H1 (cell line): ENCODE data around the gene SLC30A5.
"Not testable (repeated sequence)": the region's sequence is repeated elsewhere in the genome, so short reads cannot be mapped to it uniquely, and the experiment has no call there.

Source experiments
- CEBPB ChIP-seq: IDR thresholded peaks from 2 replicates; pipeline ENCODE4 v1.6.1; 2012; ENCODE audit warnings: low read depth, low read length
- NANOG ChIP-seq: IDR thresholded peaks from 2 replicates; pipeline ENCODE4 v1.6.1; 2011; ENCODE audit warnings: low read length, low read depth, mild to moderate bottlenecking, inconsistent platforms; ENCODE audit not compliant: insufficient read depth, poor library complexity, severe bottlenecking
- POLR2A ChIP-seq, 2 experiments: IDR thresholded peaks; 1 replicate in 1 of 2; 2 replicates in 1 of 2; pipeline ENCODE4 v1.6.1; 2011; ENCODE audit warnings: low read depth in 2 of 2, low read length in 2 of 2, mild to moderate bottlenecking in 2 of 2; ENCODE audit errors: control extremely low read depth in 1 of 2
- POLR2AphosphoS5 ChIP-seq: IDR thresholded peaks from 2 replicates; pipeline ENCODE4 v1.6.1; 2011; ENCODE audit warnings: low read depth, low read length

DNA sequence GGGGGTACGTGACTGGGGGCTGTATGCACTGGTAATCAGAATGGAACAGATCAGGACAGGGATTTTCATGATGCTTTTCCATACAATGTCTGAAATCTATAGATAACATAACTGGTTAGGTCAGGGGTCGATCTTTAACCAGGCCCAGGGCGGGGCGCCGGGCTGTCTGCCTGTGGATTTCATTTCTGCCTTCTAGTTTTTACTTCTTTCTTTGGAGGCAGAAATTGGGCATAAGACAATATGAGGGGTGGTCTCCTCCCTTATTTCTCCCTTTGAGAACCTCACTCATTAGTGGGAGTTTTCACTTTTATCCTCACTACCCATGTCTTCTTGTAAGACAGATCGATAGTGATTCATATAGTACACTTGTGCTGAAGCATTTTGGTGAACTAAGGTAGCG is 5.8 kb upstream of the SLC30A5 start:
- TF ChIP-seq CEBPB; NANOG; POLR2AphosphoS5; POLR2A (IDR thresholded peaks at IDR 0.05; ENCODE audit: control extremely low read depth in 1 of 2, low read depth in 2 of 2, low read length in 2 of 2): not testable (repeated sequence)
